RWPE2 (cell line): ENCODE results near the gene FUT3.
A peak's percentile ranks its signal among the peaks of the same experiment; 100 is the strongest.
"Not testable (repeated sequence)": the region's sequence is repeated elsewhere in the genome, so short reads cannot be mapped to it uniquely, and the experiment has no call there.

Experiments
- ATAC-seq: fragments of 200-7000 bp; cut with Tn5 transposase; 3 replicates; pipeline ENCODE4 v1.9.1; 2021; ENCODE audit warnings: low read depth
- DNase-seq: peaks from one replicate; pipeline ENCODE4 v3.0.0-alpha.2; 2020; ENCODE audit warnings: low spot score
- H3K27ac ChIP-seq: fragments of 450-650 bp; 2 replicates; pipeline ENCODE4 v1.5.1; 2017; ENCODE audit warnings: mild to moderate bottlenecking; ENCODE audit not compliant: poor library complexity, severe bottlenecking
- H3K27me3 ChIP-seq: fragments of 250-450 bp; sonication (Bioruptor Pico); 2 replicates; pipeline ENCODE4 v1.5.1; 2021; ENCODE audit warnings: mild to moderate bottlenecking, moderate library complexity; ENCODE audit not compliant: insufficient read depth, poor library complexity, severe bottlenecking
- H3K36me3 ChIP-seq: fragments of 250-450 bp; sonication (Bioruptor Pico); 2 replicates; pipeline ENCODE4 v1.5.1; 2020; ENCODE audit warnings: low read depth, mild to moderate bottlenecking, moderate library complexity
- H3K4me1 ChIP-seq: fragments of 250-450 bp; sonication (Bioruptor Pico); 2 replicates; pipeline ENCODE4 v1.5.1; 2021; ENCODE audit warnings: mild to moderate bottlenecking, moderate library complexity; ENCODE audit not compliant: insufficient read depth, poor library complexity, severe bottlenecking
- H3K4me3 ChIP-seq: fragments of 250-450 bp; sonication (Bioruptor Pico); 2 replicates; pipeline ENCODE4 v1.5.1; 2021; ENCODE audit warnings: mild to moderate bottlenecking, moderate library complexity; ENCODE audit not compliant: severe bottlenecking
- H3K9me3 ChIP-seq: fragments of 250-450 bp; sonication (Bioruptor Pico); 2 replicates; pipeline ENCODE4 v1.5.1; 2021; ENCODE audit warnings: mild to moderate bottlenecking, moderate library complexity; ENCODE audit not compliant: severe bottlenecking
- CTCF ChIP-seq: fragments of 450-650 bp; IDR thresholded peaks from one replicate; pipeline ENCODE4 v1.5.1; 2017; ENCODE audit warnings: mild to moderate bottlenecking, moderate library complexity; ENCODE audit not compliant: poor library complexity, severe bottlenecking

FUT3 gene

GRCh38 chr19:5891572-5891937, 40.3 kb upstream of the FUT3 start:
- no peak overlapping the region for H3K4me3 ChIP-seq
- peaks cover 2% of the 10 kb centered on the region for H3K9me3 ChIP-seq
- H3K36me3 ChIP-seq, result peaks cover 5% of the 10 kb centered on the region; the same call in 1 of the 2 replicates
- ATAC-seq (peak; percentile 11; the same call in 1 of the 3 replicates), DNase-seq (no peak)
- no peaks in the 10 kb centered on the region for H3K4me1 ChIP-seq
- no peak for TF ChIP-seq CTCF
- no peak overlapping the region for H3K27ac ChIP-seq
- no peaks in the 10 kb centered on the region for H3K27me3 ChIP-seq

DNA sequence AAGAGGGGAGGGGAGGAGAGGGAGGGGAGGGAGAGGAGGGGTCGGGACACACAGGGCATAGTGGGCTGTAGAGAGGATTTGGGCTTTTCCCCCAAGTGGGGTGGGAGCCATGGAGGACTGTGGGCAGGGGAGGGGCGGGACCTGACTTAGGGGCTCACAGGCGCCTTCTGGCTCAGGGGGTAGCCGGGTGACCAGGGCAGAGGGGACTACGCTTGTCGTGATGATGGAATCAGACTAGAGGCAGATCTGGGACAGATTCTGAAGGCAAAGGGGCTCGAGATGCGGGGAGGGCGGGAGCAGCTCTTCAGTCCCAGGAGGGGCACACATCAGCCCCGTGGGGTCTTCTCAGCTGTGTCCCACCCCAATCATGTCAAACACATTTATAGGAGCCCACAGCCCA, 38.9 kb upstream of the FUT3 start:
- Histone ChIP-seq H3K4me1 (no peaks in the 10 kb centered on the region), H3K27me3 (no peaks in the 10 kb centered on the region), H3K4me3 (no peak overlapping the region), H3K9me3 (peaks cover 2% of the 10 kb centered on the region), H3K27ac (no peak overlapping the region), H3K36me3 (no peaks in the 10 kb centered on the region)
- TF ChIP-seq CTCF, result no peak
- no peak for DNase-seq
- ATAC-seq, result no peak

GRCh38 chr19:5889288-5889971, 38.2 kb upstream of the FUT3 start:
- DNase-seq (no peak), ATAC-seq (no peak)
- TF ChIP-seq CTCF, result no peak
- Histone ChIP-seq H3K4me1 (no peaks in the 10 kb centered on the region), H3K36me3 (no peaks in the 10 kb centered on the region), H3K4me3 (no peak overlapping the region), H3K27me3 (no peaks in the 10 kb centered on the region), H3K9me3 (peaks cover 2% of the 10 kb centered on the region), H3K27ac (no peak overlapping the region)

DNA sequence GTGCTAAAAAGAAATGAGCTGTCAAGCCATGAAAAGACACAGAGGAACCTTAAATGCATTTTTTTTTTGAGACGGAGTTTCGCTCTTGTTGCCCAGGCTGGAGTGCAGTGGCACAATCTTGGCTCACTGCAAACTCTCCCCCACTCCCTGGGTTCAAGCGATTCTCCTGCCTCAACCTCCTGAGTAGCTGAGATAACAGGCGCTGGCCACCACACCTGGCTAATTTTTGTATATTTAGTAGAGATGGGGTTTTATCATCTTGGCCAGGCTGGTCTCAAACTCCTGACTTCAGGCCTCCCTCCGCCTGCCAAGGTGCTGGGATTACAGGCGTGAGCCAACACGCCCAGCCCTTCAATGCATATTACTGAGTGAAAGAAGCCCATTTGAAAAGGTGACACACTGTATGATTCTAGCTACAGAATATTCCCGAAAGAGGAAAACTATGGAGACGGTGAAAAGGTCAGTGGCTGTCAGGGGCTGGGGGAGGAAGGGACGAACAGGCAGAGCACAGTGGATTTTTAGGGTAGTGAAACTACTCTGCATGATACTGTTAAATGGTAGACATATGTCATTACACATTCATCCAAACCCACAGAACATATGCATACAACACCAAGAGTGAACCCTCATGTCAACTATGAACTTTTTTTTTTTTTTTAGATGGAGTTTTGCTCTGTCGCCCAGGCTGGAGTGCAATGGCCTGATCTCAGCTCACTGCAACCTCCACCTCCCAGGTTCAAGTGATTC, 33.0 kb upstream of the FUT3 start:
- not testable (repeated sequence) for DNase-seq, H3K4me1 ChIP-seq, H3K36me3 ChIP-seq, H3K27me3 ChIP-seq, ATAC-seq, H3K4me3 ChIP-seq, H3K9me3 ChIP-seq, H3K27ac ChIP-seq

GRCh38 chr19:5883157-5883873, 32.1 kb upstream of the FUT3 start:
- H3K4me1 ChIP-seq, DNase-seq, H3K27me3 ChIP-seq, H3K4me3 ChIP-seq, ATAC-seq, H3K9me3 ChIP-seq, H3K36me3 ChIP-seq, H3K27ac ChIP-seq: not testable (repeated sequence)
